ENCODE measurements around the gene HMCN1.
"Not testable (repeated sequence)": the region's sequence is repeated elsewhere in the genome, so short reads cannot be mapped to it uniquely, and the experiment has no call there.

Gene HMCN1

DNA sequence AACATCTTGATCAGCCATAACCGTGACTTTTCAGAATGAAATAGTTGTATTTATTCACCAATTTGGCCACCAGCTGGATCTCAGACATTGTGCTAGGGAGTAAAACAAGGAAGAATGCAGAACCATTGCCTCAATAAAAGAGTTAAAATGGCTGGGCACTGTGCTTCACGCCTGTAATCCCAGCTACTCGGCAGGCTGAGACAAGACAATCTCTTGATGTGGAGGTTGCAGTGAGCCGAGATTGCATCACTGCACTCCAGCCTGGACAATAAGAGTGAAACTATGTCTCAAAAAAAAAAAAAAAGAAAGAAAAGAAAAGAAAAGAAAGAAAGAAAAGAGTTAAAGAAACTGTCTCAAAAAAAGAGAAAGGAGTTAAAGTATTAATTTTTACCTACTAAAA lies 441.4 kb downstream of the HMCN1 start:
- no peak for DNase-seq

GRCh38 chr1:186178426-186179043 lies 444.3 kb downstream of the HMCN1 start:
- no peak for DNase-seq

GRCh38 chr1:186179231-186179630 lies 445.0 kb downstream of the HMCN1 start:
- peak; percentile 16 for DNase-seq

DNA sequence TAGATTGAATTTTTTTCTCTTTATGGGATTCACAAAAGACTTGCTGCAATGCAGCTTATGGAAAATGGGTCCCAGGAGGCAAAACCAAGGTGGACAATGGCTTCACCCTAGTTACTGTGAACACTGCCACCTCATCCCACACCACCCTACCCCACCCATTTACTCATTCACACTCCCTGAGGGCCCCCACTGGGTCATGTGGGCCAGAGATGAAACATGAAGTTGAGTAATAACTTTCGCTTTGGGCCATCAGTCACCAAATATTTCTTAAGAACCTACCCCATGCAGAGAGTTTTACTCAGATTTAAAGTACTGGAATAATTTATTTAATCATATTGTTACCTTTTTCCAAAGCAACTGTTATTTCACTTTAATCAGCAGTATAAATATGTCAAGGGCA lies 449.0 kb downstream of the HMCN1 start:
- no peak for DNase-seq

DNA sequence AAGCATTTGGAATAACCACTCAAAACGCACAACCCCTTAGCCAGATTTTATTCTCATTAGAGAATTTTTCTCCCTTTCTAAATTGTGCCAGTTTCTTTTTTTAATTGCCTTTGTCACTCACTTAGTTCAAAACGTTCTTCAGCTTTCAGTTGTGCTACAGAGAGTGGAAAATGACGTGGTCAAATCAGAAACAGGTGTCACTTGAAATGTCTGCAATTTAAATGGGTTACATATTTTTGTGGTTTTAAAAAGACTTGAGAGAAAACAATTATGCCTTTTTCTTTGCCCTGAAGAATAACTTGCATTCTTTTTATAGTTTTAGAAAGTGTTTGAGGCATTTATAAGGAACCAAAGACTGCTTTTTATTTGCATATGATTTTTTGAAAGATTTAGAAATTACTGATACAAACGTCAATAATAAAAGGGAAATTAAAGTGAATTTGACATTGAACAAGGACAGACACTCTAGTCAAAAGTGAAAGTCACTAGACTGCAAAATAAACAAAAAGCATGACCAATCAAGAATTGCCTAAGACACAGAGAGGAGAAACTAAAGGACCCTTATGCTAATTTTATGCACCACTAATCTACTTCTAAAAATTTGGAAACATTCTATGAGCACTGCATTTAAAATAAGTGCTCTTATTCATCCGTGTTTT lies 449.9 kb downstream of the HMCN1 start:
- DNase-seq, result no peak

- not testable (repeated sequence) for DNase-seq
Observed at GRCh38 chr1:186186251-186186650, 452.1 kb downstream of the HMCN1 start.

GRCh38 chr1:186187601-186188000 lies 453.4 kb downstream of the HMCN1 start:
- DNase-seq, result no peak

GRCh38 chr1:186188004-186188539 lies 453.9 kb downstream of the HMCN1 start:
- DNase-seq, result no peak

- no peak for DNase-seq
Observed at GRCh38 chr1:186188736-186189135, 454.5 kb downstream of the HMCN1 start.

DNA sequence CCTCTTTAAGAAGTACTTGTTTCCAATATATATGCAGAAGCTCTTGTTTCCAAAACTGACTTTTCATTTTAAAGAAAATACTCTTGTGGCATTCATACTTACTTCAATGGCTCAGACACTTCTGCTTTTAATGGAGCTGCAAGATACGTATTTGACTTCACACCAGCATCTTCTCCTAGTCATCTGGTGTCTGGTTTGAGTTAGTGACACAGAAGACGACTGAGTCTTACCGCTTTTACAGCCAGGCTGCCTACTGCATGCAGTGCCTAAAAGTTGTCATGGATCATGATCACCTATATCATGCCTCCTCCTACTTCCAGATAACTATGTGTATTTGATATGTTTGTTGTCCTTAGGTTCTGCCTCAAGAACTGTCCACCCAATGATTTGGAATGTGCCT lies 455.0 kb downstream of the HMCN1 start:
- DNase-seq, result no peak

DNA sequence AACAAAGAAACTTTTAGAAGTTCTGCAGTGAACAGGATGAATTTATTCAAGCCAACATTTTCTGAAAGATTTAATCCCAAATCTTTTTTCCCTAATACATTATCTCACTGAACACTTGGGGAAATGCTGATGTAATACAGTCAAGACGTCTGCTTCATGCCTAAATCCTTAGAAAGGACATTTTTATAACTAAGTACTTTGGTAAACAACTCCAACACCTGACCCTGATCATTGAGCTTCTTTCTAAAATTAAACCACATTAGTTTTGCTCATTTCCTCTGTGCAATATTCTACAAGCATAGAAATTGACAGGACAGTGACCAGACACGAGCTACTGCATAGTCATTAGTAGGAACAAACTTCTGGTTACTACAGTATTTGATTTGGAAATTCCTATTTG lies 457.3 kb downstream of the HMCN1 start:
- DNase-seq, result no peak

DNA sequence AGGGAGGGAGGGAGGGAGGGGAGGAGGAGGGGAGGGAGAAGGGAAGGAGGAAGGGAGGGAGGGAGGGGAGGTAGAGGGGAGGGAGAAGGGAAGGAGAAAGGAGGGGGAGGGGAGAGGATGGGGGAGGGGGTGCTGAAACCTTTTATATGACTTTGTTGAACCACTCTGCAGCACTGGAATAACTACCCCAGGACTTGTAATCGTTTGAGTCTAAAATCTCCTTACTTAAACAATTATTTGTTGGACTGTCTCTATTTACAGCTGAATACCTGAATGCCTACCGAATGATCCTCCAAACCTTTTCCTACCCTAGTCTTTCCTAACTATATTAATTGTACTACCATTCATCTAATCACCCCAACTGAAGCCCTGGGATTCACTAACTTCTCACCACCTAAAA lies 459.0 kb downstream of the HMCN1 start:
- DNase-seq, result no peak

DNA sequence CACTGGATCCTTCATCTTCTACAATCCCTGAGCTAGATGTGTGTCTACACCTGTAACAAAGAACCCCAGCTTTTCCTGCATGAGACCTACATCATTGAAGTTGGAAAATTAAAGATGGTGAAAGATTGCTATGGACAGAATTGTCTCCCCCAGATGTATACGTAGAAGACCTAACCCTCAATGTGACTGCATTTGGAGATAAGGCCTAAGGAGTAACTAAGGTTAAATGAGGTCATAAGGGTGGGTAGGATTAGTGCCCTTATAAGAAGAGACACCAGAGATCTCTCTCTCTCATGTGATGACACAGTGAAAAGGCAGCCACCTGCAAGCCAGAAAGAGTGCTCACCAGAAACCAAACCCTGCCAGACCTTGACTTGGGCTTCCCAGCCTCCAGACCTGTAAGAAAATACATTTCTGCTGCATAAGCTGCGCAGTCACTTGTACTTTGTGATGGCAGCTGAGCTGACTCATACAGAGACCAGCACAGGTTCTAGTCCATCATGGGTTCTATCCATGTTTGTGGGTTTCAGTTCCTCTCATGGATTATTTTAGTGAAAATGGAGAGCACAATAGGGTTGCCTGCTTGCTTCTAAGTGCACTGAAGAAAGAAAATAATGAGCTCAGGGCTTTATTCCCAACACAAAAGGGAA lies 460.0 kb downstream of the HMCN1 start:
- no peak for DNase-seq

DNA sequence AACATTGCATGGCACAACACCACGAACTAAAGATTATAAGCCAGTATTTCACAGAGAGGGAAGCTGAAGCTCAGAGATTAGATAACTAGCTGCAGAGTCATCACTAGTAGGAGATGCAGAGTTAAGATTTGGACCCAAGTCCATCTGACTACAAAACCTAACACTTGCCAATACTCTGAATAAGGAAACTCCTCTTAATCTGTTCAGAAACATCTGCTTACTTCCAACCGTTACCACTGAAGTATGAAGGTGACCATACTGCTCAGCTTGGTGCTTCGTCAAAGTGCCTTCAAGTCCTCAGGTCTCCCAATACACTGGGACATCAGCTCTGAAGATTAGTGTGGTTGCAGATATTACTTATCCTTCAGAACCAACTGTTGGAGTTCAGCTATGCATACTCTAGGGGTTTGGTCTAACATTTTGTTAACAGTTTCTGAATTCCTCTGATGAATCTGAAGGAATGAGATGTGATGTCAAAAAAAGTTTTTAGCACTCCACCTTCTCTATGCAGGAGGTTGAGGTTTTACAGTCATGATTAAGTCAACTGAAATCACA lies 461.3 kb downstream of the HMCN1 start:
- no peak for DNase-seq

DNA sequence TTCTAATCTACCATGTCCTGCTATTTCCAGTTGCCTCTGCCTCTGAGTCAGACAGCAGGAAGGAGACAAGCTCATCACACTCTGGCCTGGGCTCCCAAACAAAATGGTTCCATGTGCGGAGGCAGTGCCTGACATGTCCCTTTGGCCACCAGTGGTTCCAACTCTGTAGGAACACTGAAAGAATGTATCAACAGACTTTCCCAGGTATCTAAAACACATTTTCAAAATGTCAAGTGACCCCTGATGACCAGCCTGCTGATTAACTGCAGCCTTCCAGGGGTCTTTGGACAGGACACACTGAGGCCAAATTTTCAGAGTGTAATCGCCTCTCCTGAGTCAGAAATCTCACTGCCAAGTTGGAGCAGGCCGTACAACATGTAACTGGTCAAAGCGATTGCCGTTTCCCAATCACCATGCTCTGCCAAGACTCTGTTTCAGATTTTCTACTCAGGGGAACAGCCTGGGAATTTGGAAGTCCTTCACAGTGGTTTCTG lies 468.1 kb downstream of the HMCN1 start:
- DNase-seq, result no peak

DNA sequence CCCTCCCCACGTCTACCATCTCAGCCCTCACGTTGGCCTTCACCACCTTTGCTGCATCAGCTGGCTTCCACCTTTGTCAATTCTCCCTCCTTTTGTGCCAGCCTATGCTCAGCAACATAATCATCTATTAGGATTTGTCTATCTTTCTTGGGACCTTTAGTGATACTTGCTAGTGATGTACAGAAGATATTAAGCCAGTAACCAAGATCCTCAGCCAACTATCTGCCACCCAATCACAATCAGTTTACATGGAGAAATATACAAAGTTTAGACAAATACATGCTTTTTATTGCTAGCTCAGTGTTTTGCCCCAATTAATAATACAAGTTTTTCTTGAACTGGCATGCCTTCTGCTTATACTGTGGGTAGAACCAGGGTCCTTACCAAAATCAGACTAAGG lies 468.6 kb downstream of the HMCN1 start:
- no peak for DNase-seq

DNA sequence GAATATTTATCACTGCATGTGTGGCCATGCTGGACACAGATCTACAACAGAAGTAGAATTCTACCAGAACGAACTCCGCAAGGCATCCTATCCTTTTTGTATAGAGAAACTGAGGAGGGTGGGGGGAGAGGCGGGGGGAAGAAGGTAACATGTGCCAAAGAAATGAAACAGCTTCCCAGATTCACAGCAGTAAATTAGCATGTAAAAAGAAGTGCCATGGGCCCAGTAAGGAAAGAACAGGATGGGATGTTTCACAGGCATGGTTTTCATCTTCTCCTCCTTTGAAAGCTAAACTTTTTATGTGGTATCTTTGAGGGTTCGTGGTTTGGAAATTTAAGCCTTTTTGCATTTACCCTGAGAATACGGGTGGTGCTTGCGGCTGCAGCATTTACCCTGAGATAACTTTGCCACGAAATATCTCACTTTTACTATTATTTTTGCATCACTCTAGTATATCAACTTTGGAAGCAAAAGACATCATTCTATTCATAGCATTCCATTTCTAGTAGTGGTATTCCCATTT lies 471.9 kb downstream of the HMCN1 start:
- no peak for DNase-seq

GRCh38 chr1:186207391-186208085 lies 473.3 kb downstream of the HMCN1 start:
- no peak for DNase-seq

DNA sequence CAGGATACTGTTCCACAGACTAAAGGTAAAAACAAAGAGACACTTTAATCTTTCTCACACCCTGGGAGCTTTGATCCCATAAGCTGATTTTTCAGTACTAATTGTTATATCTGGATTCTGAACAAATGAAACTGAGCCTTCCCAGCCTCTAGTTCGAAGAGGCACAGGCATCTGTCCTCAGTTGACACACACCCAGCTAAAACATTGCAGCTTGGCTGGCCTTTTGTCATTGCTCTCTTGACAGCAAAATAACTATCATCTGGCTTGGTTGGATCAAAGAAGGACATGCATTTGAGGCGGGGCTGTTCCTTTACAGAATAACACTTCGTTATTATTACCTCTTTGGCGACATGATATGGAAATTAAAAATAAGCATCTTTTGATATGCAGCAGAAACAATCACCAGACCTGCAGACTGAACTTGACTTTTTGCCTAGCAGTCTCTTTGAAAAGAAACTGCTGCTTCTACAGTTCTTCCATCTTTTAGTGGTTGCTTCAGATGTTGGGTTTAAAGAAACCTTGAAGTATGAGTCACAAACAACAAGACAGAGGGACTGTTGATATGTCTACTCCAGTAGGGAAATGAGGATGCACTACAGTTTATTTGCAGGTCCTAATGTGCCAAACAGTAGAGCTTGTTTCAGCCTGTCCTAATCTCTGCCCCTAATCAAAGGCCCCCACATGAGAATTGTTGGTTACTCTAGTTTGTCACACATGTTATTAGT lies 474.4 kb downstream of the HMCN1 start:
- no peak for DNase-seq

- DNase-seq, result no peak
Observed at GRCh38 chr1:186210258-186210657, 476.1 kb downstream of the HMCN1 start.

- not testable (repeated sequence) for DNase-seq
Observed at GRCh38 chr1:186211583-186211982, 477.4 kb downstream of the HMCN1 start.

Measured in DMS 273 treated with DMSO at 0.1 percent for 48 hours (cell line).